Upper lobe of left lung (tissue), 4 donors: ENCODE data around the gene DLG5.

Experiments used
- POLR2A ChIP-seq, 4 donors: fragments of 450-650 bp; IDR thresholded peaks; one replicate each; pipeline ENCODE4 v1.5.1; 2016 to 2017; ENCODE audit warnings: antibody characterized with exemption in 4 of 4, mild to moderate bottlenecking in 2 of 4
- TF ChIP-seq, protein P1 (sequence below), 6 experiments: fragments of 450-650 bp in 4 of 6; fragments of 200-600 bp in 2 of 6; sonication (generic) in 2 of 6; IDR thresholded peaks; one replicate each; pipeline ENCODE4 v1.5.1; 2016 to 2019; ENCODE audit warnings: antibody characterized with exemption in 6 of 6

DNA sequence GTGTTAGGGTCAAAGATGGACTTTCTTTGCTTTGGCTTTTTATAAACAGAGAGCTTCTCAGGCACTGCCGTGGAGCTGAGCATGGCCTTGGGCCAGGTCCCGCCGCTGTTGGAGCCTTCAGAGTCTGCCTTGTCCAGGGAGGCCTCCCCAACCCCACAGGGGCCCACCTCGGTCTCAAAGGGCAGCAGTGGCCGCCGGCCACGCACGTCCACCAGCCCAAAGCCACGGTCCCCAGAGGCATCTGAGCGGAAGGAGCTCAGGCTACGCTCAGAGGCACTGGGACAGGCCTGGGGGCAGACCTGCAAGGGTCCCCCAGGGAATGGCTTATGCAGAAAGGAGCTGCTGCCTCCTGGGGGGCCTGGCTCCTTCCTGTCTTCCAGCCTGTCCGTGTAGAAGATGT is 105.0 kb downstream of the DLG5 start:
- TF ChIP-seq, protein P1, sequence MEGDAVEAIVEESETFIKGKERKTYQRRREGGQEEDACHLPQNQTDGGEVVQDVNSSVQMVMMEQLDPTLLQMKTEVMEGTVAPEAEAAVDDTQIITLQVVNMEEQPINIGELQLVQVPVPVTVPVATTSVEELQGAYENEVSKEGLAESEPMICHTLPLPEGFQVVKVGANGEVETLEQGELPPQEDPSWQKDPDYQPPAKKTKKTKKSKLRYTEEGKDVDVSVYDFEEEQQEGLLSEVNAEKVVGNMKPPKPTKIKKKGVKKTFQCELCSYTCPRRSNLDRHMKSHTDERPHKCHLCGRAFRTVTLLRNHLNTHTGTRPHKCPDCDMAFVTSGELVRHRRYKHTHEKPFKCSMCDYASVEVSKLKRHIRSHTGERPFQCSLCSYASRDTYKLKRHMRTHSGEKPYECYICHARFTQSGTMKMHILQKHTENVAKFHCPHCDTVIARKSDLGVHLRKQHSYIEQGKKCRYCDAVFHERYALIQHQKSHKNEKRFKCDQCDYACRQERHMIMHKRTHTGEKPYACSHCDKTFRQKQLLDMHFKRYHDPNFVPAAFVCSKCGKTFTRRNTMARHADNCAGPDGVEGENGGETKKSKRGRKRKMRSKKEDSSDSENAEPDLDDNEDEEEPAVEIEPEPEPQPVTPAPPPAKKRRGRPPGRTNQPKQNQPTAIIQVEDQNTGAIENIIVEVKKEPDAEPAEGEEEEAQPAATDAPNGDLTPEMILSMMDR (IDR thresholded peaks at IDR 0.05), result no peak
- TF ChIP-seq POLR2A (IDR thresholded peaks at IDR 0.05), result no peak
